Measurements from ENCODE around the gene TACC2. TPM values are rescaled to one million over a fixed set of nuclear protein-coding genes. Genes with fewer than 3 reads are reported as not detected.
A peak's percentile ranks its signal among the peaks of the same experiment; 100 is the strongest.

Gene TACC2
- total RNA-seq, 4 donors from 2014 or later, result 105 to 334 (median 235) TPM

DNA sequence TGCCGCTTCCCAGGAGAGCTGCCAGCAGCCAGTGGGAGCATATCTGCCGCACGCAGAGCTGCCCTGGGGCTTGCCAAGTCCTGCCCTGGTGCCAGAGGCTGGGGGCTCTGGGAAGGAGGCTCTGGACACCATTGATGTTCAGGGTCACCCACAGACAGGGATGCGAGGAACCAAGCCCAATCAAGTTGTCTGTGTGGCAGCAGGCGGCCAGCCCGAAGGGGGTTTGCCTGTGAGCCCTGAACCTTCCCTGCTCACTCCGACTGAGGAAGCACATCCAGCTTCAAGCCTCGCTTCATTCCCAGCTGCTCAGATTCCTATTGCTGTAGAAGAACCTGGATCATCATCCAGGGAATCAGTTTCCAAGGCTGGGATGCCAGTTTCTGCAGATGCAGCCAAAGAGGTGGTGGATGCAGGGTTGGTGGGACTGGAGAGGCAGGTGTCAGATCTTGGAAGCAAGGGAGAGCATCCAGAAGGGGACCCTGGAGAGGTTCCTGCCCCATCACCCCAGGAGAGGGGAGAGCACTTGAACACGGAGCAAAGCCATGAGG lies 94.6 kb downstream of the TACC2 start:
- peak overlapping the region; percentile 4 to 71 (median 68) for H3K27ac ChIP-seq
- peaks cover 20 to 26% of the 10 kb centered on the region in 2 donors for H3K4me1 ChIP-seq
- no peak for TF ChIP-seq POLR2A (IDR thresholded peaks at IDR 0.05)
- TF ChIP-seq, protein P1, sequence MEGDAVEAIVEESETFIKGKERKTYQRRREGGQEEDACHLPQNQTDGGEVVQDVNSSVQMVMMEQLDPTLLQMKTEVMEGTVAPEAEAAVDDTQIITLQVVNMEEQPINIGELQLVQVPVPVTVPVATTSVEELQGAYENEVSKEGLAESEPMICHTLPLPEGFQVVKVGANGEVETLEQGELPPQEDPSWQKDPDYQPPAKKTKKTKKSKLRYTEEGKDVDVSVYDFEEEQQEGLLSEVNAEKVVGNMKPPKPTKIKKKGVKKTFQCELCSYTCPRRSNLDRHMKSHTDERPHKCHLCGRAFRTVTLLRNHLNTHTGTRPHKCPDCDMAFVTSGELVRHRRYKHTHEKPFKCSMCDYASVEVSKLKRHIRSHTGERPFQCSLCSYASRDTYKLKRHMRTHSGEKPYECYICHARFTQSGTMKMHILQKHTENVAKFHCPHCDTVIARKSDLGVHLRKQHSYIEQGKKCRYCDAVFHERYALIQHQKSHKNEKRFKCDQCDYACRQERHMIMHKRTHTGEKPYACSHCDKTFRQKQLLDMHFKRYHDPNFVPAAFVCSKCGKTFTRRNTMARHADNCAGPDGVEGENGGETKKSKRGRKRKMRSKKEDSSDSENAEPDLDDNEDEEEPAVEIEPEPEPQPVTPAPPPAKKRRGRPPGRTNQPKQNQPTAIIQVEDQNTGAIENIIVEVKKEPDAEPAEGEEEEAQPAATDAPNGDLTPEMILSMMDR (IDR thresholded peaks at IDR 0.05 in 4 of 5, conservative IDR thresholded peaks at IDR 0.05 in 1 of 5), result no peak
- H3K27me3 ChIP-seq, result no peaks in the 10 kb centered on the region
- no peak for ATAC-seq
- in situ Hi-C loops (cut with MboI; ENCODE audit: low sequenced_read_pairs in 4 of 4) (no loop called here), intact Hi-C loops (cut with DNase I; ENCODE audit: low total_unique reads) (no loop called here)
- peaks cover 0 to 24% of the 10 kb centered on the region in 2 donors for H3K36me3 ChIP-seq
- H3K4me3 ChIP-seq, result no peak overlapping the region
- H3K9me3 ChIP-seq, result no peaks in the 10 kb centered on the region
- DNase-seq, result no peak

DNA sequence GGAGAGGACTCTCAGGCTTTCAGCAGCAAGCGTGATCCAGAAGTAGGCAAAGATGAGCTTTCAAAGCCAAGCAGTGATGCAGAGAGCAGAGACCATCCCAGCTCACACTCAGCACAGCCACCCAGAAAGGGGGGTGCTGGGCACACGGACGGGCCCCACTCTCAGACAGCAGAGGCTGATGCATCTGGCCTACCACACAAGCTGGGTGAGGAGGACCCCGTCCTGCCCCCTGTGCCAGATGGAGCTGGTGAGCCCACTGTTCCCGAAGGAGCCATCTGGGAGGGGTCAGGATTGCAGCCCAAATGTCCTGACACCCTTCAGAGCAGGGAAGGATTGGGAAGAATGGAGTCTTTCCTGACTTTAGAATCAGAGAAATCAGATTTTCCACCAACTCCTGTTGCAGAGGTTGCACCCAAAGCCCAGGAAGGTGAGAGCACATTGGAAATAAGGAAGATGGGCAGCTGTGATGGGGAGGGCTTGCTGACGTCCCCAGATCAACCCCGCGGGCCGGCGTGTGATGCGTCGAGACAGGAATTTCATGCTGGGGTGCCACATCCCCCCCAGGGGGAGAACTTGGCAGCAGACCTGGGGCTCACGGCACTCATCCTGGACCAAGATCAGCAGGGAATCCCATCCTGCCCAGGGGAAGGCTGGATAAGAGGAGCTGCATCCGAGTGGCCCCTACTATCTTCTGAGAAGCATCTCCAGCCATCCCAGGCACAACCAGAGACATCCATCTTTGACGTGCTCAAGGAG lies 95.5 kb downstream of the TACC2 start:
- Histone ChIP-seq H3K27me3 (no peaks in the 10 kb centered on the region), H3K4me3 (no peak overlapping the region), H3K9me3 (no peaks in the 10 kb centered on the region), H3K4me1 (peaks cover 11 to 16% of the 10 kb centered on the region in 2 donors), H3K27ac (peak overlapping the region; percentile 67 to 71 (median 68)), H3K36me3 (peaks cover 0 to 33% of the 10 kb centered on the region in 2 donors)
- intact Hi-C loops (cut with DNase I; ENCODE audit: low total_unique reads) (no loop called here), in situ Hi-C loops (cut with MboI; ENCODE audit: low sequenced_read_pairs in 4 of 4) (no loop called here)
- ATAC-seq (no peak), DNase-seq (no peak)
- no peak for TF ChIP-seq POLR2A (IDR thresholded peaks at IDR 0.05)
- TF ChIP-seq, protein P1 (IDR thresholded peaks at IDR 0.05 in 4 of 5, conservative IDR thresholded peaks at IDR 0.05 in 1 of 5), result no peak

DNA sequence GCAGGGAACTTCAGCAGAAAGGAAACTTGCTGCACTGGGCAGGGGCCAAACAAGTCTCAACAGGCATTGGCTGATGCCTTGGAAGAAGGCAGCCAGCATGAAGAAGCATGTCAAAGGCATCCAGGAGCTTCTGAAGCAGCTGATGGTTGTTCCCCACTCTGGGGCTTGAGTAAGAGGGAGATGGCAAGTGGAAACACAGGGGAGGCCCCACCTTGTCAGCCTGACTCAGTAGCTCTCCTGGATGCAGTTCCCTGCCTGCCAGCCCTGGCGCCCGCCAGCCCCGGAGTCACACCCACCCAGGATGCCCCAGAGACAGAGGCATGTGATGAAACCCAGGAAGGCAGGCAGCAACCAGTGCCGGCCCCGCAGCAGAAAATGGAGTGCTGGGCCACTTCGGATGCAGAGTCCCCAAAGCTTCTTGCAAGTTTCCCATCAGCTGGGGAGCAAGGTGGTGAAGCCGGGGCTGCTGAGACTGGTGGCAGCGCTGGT lies 96.5 kb downstream of the TACC2 start:
- peak in 1 of 2 donors; percentile 70 for DNase-seq
- no peaks in the 10 kb centered on the region for H3K9me3 ChIP-seq
- H3K27ac ChIP-seq, result peak overlapping the region; percentile 67 to 71 (median 68)
- in situ Hi-C loops (cut with MboI; ENCODE audit: low sequenced_read_pairs in 4 of 4) (no loop called here), intact Hi-C loops (cut with DNase I; ENCODE audit: low total_unique reads) (no loop called here)
- peaks cover 0 to 39% of the 10 kb centered on the region in 2 donors for H3K36me3 ChIP-seq
- peaks cover under 1 to 15% of the 10 kb centered on the region in 2 donors for H3K4me1 ChIP-seq
- H3K27me3 ChIP-seq, result no peaks in the 10 kb centered on the region
- no peak overlapping the region for H3K4me3 ChIP-seq
- ATAC-seq, result peak; percentile 35 to 55
- TF ChIP-seq POLR2A (IDR thresholded peaks at IDR 0.05), result no peak

DNA sequence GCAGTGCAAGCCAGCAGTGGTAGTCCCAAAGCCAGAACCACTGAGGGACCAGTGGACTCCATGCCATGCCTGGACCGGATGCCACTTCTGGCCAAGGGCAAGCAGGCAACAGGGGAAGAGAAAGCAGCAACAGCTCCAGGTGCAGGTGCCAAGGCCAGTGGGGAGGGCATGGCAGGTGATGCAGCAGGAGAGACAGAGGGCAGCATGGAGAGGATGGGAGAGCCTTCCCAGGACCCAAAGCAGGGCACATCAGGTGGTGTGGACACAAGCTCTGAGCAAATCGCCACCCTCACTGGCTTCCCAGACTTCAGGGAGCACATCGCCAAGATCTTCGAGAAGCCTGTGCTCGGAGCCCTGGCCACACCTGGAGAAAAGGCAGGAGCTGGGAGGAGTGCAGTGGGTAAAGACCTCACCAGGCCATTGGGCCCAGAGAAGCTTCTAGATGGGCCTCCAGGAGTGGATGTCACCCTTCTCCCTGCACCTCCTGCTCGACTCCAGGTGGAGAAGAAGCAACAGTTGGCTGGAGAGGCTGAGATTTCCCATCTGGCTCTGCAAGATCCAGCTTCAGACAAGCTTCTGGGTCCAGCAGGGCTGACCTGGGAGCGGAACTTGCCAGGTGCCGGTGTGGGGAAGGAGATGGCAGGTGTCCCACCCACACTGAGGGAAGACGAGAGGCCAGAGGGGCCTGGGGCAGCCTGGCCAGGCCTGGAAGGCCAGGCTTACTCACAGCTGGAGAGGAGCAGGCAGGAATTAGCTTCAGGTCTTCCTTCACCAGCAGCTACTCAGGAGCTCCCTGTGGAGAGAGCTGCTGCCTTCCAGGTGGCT lies 97.7 kb downstream of the TACC2 start:
- intact Hi-C loops (cut with DNase I; ENCODE audit: low total_unique reads) (no loop called here), in situ Hi-C loops (cut with MboI; ENCODE audit: low sequenced_read_pairs in 4 of 4) (no loop called here)
- Histone ChIP-seq H3K36me3 (peaks cover 0 to 43% of the 10 kb centered on the region in 2 donors), H3K4me3 (no peak overlapping the region), H3K9me3 (no peaks in the 10 kb centered on the region), H3K4me1 (peaks cover 0 to 15% of the 10 kb centered on the region in 2 donors), H3K27me3 (no peaks in the 10 kb centered on the region), H3K27ac (peak overlapping the region; percentile 67 to 71 (median 68))
- TF ChIP-seq, protein P1 (IDR thresholded peaks at IDR 0.05 in 4 of 5, conservative IDR thresholded peaks at IDR 0.05 in 1 of 5), result no peak
- no peak for TF ChIP-seq POLR2A (IDR thresholded peaks at IDR 0.05)
- DNase-seq, result peak in 1 of 2 donors; percentile 33
- ATAC-seq, result no peak

Measured in gastrocnemius medialis (tissue), 4 donors.